ENCODE results near the gene CEL.

Gene CEL

GRCh38 chr9:133044125-133044524 is 17.7 kb upstream of the CEL start:
- TF ChIP-seq ZNF70 (CRISPR knock-in tag; IDR thresholded peaks at IDR 0.05) (no peak), PPARA (CRISPR knock-in tag; IDR thresholded peaks at IDR 0.05; ENCODE audit: borderline replicate concordance) (no peak), ARNTL (CRISPR knock-in tag; IDR thresholded peaks at IDR 0.05; ENCODE audit: borderline replicate concordance, low read depth) (no peak), ZNF8 (CRISPR knock-in tag; IDR thresholded peaks at IDR 0.05) (no peak), ISL1 (CRISPR knock-in tag; IDR thresholded peaks at IDR 0.05) (no peak), ZFP30 (CRISPR knock-in tag; IDR thresholded peaks at IDR 0.05) (no peak), ESRRG (CRISPR knock-in tag; IDR thresholded peaks at IDR 0.05) (no peak), RARB (CRISPR knock-in tag; IDR thresholded peaks at IDR 0.05) (no peak), ZFP3 (CRISPR knock-in tag; IDR thresholded peaks at IDR 0.05) (no peak), SNAI2 (CRISPR knock-in tag; IDR thresholded peaks at IDR 0.05) (no peak), PATZ1 (CRISPR knock-in tag; IDR thresholded peaks at IDR 0.05; ENCODE audit: borderline replicate concordance) (no peak), TOX (CRISPR knock-in tag; IDR thresholded peaks at IDR 0.05; ENCODE audit: borderline replicate concordance) (no peak), TCF4 (CRISPR knock-in tag; IDR thresholded peaks at IDR 0.05; ENCODE audit: borderline replicate concordance) (no peak), ZC3H10 (CRISPR knock-in tag; IDR thresholded peaks at IDR 0.05) (no peak), OSR1 (CRISPR knock-in tag; IDR thresholded peaks at IDR 0.05) (no peak)
- TF ChIP-seq, protein P1, sequence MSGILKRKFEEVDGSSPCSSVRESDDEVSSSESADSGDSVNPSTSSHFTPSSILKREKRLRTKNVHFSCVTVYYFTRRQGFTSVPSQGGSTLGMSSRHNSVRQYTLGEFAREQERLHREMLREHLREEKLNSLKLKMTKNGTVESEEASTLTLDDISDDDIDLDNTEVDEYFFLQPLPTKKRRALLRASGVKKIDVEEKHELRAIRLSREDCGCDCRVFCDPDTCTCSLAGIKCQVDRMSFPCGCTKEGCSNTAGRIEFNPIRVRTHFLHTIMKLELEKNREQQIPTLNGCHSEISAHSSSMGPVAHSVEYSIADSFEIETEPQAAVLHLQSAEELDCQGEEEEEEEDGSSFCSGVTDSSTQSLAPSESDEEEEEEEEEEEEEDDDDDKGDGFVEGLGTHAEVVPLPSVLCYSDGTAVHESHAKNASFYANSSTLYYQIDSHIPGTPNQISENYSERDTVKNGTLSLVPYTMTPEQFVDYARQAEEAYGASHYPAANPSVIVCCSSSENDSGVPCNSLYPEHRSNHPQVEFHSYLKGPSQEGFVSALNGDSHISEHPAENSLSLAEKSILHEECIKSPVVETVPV (CRISPR knock-in tag; IDR thresholded peaks at IDR 0.05) = no peak
- TF ChIP-seq, protein P2, sequence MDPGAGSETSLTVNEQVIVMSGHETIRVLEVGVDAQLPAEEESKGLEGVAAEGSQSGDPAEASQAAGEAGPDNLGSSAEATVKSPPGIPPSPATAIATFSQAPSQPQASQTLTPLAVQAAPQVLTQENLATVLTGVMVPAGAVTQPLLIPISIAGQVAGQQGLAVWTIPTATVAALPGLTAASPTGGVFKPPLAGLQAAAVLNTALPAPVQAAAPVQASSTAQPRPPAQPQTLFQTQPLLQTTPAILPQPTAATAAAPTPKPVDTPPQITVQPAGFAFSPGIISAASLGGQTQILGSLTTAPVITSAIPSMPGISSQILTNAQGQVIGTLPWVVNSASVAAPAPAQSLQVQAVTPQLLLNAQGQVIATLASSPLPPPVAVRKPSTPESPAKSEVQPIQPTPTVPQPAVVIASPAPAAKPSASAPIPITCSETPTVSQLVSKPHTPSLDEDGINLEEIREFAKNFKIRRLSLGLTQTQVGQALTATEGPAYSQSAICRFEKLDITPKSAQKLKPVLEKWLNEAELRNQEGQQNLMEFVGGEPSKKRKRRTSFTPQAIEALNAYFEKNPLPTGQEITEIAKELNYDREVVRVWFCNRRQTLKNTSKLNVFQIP (CRISPR knock-in tag; IDR thresholded peaks at IDR 0.05; ENCODE audit: borderline replicate concordance, low read depth) = no peak
- ATAC-seq = no peak

DNA sequence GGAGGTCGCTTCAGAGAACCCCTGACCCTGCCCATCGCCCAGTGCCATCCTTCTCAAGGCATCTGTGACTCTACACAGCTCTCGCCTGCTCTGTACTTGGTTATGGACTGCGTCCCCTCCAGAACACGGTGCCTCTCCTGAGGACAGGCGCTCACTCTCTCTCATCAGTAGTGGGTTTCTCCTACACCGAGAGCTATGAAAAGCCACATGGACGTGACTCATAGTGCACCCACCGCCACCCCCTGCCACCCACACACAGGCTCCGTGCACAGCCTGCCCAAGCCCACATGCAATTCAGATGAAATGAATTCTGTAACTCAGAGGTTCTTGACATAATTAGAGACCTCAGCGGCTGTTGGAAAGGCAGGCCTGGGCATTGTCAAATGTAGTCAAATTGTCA is 17.1 kb upstream of the CEL start:
- TF ChIP-seq TCF4 (CRISPR knock-in tag; IDR thresholded peaks at IDR 0.05; ENCODE audit: borderline replicate concordance) = no peak
- TF ChIP-seq, protein P3, sequence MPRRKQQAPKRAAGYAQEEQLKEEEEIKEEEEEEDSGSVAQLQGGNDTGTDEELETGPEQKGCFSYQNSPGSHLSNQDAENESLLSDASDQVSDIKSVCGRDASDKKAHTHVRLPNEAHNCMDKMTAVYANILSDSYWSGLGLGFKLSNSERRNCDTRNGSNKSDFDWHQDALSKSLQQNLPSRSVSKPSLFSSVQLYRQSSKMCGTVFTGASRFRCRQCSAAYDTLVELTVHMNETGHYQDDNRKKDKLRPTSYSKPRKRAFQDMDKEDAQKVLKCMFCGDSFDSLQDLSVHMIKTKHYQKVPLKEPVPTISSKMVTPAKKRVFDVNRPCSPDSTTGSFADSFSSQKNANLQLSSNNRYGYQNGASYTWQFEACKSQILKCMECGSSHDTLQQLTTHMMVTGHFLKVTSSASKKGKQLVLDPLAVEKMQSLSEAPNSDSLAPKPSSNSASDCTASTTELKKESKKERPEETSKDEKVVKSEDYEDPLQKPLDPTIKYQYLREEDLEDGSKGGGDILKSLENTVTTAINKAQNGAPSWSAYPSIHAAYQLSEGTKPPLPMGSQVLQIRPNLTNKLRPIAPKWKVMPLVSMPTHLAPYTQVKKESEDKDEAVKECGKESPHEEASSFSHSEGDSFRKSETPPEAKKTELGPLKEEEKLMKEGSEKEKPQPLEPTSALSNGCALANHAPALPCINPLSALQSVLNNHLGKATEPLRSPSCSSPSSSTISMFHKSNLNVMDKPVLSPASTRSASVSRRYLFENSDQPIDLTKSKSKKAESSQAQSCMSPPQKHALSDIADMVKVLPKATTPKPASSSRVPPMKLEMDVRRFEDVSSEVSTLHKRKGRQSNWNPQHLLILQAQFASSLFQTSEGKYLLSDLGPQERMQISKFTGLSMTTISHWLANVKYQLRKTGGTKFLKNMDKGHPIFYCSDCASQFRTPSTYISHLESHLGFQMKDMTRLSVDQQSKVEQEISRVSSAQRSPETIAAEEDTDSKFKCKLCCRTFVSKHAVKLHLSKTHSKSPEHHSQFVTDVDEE (CRISPR knock-in tag; IDR thresholded peaks at IDR 0.05) = no peak
- TF ChIP-seq ZFP30 (CRISPR knock-in tag; IDR thresholded peaks at IDR 0.05) = no peak
- no peak for TF ChIP-seq OSR1 (CRISPR knock-in tag; IDR thresholded peaks at IDR 0.05)
- no peak for TF ChIP-seq ESRRG (CRISPR knock-in tag; IDR thresholded peaks at IDR 0.05)
- TF ChIP-seq, protein P2 (CRISPR knock-in tag; IDR thresholded peaks at IDR 0.05; ENCODE audit: borderline replicate concordance, low read depth) = no peak
- no peak for TF ChIP-seq PPARA (CRISPR knock-in tag; IDR thresholded peaks at IDR 0.05; ENCODE audit: borderline replicate concordance)
- no peak for TF ChIP-seq ZNF8 (CRISPR knock-in tag; IDR thresholded peaks at IDR 0.05)
- no peak for TF ChIP-seq ISL1 (CRISPR knock-in tag; IDR thresholded peaks at IDR 0.05)
- TF ChIP-seq ARNTL (CRISPR knock-in tag; IDR thresholded peaks at IDR 0.05; ENCODE audit: borderline replicate concordance, low read depth) = no peak
- TF ChIP-seq GLIS3 (CRISPR knock-in tag; IDR thresholded peaks at IDR 0.05) = no peak
- TF ChIP-seq TOX (CRISPR knock-in tag; IDR thresholded peaks at IDR 0.05; ENCODE audit: borderline replicate concordance) = no peak
- no peak for TF ChIP-seq ZNF70 (CRISPR knock-in tag; IDR thresholded peaks at IDR 0.05)
- TF ChIP-seq ZFP3 (CRISPR knock-in tag; IDR thresholded peaks at IDR 0.05) = no peak
- no peak for TF ChIP-seq SNAI2 (CRISPR knock-in tag; IDR thresholded peaks at IDR 0.05)
- TF ChIP-seq, protein P4, sequence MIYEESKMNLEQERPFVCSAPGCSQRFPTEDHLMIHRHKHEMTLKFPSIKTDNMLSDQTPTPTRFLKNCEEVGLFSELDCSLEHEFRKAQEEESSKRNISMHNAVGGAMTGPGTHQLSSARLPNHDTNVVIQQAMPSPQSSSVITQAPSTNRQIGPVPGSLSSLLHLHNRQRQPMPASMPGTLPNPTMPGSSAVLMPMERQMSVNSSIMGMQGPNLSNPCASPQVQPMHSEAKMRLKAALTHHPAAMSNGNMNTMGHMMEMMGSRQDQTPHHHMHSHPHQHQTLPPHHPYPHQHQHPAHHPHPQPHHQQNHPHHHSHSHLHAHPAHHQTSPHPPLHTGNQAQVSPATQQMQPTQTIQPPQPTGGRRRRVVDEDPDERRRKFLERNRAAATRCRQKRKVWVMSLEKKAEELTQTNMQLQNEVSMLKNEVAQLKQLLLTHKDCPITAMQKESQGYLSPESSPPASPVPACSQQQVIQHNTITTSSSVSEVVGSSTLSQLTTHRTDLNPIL (CRISPR knock-in tag; IDR thresholded peaks at IDR 0.05; ENCODE audit: low read depth) = no peak
- no peak for ATAC-seq

All from SK-N-SH treated with all-trans-retinoic acid at 6 μM for 48 hours (cell line).